ENCODE data around the gene PAFAH2. TPM values are rescaled to one million over a fixed set of nuclear protein-coding genes. Genes with fewer than 3 reads are reported as not detected.

The PAFAH2 gene
- total and polyA plus RNA-seq, 2 of the 8 experiments (the other 6 are each of a cell fraction or from before 2014, with no cell fraction given), result 7.7 to 9.3 TPM

DNA sequence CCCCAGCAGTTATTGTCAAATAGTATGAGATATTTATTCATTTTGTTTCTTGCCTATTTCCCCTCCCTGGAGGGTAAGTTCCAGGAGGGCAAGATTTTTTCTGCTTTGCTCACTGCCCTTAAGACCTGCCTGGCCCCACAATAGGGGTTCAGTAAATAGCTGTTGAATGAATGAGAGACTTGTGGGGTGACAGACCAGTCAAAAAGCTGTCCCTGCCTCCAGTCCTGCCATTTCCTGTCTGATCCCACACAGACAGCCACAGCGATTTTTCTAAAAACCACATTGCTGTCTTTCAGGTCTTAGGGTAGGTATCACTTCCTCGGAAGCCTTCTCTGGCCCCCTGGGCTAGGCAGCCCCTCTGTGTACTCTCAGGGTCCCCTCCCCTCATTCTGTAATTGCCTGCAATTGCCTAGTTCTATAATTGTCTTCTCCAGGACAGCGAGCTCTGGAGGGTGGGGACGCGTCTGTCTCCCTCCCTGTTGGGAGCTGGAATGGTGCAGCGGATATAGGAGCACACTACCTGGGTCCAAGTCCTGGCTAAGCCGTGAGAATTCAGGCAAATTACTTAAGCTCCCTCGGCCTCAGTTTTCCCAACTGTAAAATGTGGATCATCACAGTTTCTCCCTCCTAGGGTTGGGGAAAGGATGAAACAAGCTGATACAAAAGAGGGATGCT is 21.9 kb upstream of the PAFAH2 start:
- 80% methylated on average over 8 of the region's 8 CpGs; no CpG with 5 or more reads in 1 of the 2 experiments for WGBS, 2 experiments (ENCODE audit: extremely low coverage in 1 of 2, insufficient coverage in 1 of 2, insufficient read length in 1 of 2, insufficient replicate concordance in 2 of 2, low coverage in 1 of 2, low lambda C conversion rate in 2 of 2, missing lambda C conversion rate in 1 of 2)
- H3K79me1 ChIP-seq (ENCODE audit: low read depth, low read length), result no peaks in the 10 kb centered on the region
- ChIA-PET POLR2A (ENCODE audit: partially characterized antibody) (no interaction called here), CTCF (ENCODE audit: partially characterized antibody) (interaction anchor here (0.6 to 6.4 kb wide), 12 partner anchors 10 to 209 kb away, joined by 3 to 46 read pairs (median 4); no protein-coding TSS in a partner anchor)
- no peaks in the 10 kb centered on the region for H3K27me3 ChIP-seq (replicated peaks in 1 of 4; ENCODE audit: control insufficient read depth in 3 of 4, extremely low read depth in 1 of 4, insufficient read depth in 3 of 4, low read length in 3 of 4)
- H3K9ac ChIP-seq (replicated peaks in 1 of 4; ENCODE audit: extremely low read depth in 1 of 4, low read depth in 3 of 4, low read length in 3 of 4), result no peak overlapping the region
- peaks cover 3% of the 10 kb centered on the region; the same call in 1 of the 2 replicates for H3K23me2 ChIP-seq (ENCODE audit: low read depth, low read length)
- no peak for FAIRE-seq
- H2BK120ac ChIP-seq (replicated peaks; ENCODE audit: low read depth, low read length), result no peak overlapping the region
- no peak overlapping the region for H2BK5ac ChIP-seq (ENCODE audit: low read depth, low read length)
- H4K8ac ChIP-seq (ENCODE audit: extremely low read depth, insufficient read depth, low read length), result no peak overlapping the region
- H3K36me3 ChIP-seq (ENCODE audit: control insufficient read depth in 2 of 4, insufficient read depth in 4 of 4, low read length in 3 of 4), result no peaks in the 10 kb centered on the region
- H2AK5ac ChIP-seq (ENCODE audit: low read depth, low read length), result no peak overlapping the region
- H3K79me2 ChIP-seq (ENCODE audit: control insufficient read depth in 1 of 2, insufficient read depth in 2 of 2, low read length in 2 of 2), result no peaks in the 10 kb centered on the region
- H3K4me3 ChIP-seq (ENCODE audit: extremely low read depth in 1 of 4, insufficient read depth in 2 of 4, low read depth in 3 of 4, low read length in 4 of 4), result no peak overlapping the region
- peaks cover 0 to 19% (median 12%) of the 10 kb centered on the region in 4 experiments; a peak in 6 of 7 replicates for H3K4me1 ChIP-seq (replicated peaks in 1 of 4; ENCODE audit: control insufficient read depth in 3 of 4, insufficient read depth in 4 of 4, low read length in 3 of 4)
- no peak overlapping the region for H3K27ac ChIP-seq (ENCODE audit: low read depth, low read length)
- H4K91ac ChIP-seq (replicated peaks; ENCODE audit: insufficient read length, low read length), result no peak overlapping the region
- H2AFZ ChIP-seq (ENCODE audit: low read length), result no peak overlapping the region
- H2BK15ac ChIP-seq (ENCODE audit: low read length), result no peak overlapping the region
- no peaks in the 10 kb centered on the region for H4K20me1 ChIP-seq (replicated peaks in 1 of 2; ENCODE audit: control insufficient read depth in 1 of 2, insufficient read depth in 2 of 2, low read length in 2 of 2)
- H3K14ac ChIP-seq (ENCODE audit: insufficient read length), result no peak overlapping the region
- no peak overlapping the region for H3K18ac ChIP-seq (ENCODE audit: extremely low read depth, low read length)
- no peak overlapping the region; the same call in 1 of the 2 replicates for H2BK12ac ChIP-seq (ENCODE audit: low read depth, low read length)
- no peak overlapping the region for H3K56ac ChIP-seq (replicated peaks; ENCODE audit: insufficient read length, low read depth, low read length)
- no peak overlapping the region for H3K23ac ChIP-seq (ENCODE audit: insufficient read length)
- no peak for DNase-seq (ENCODE audit: low read depth in 1 of 2, low spot score in 2 of 2)
- no peak overlapping the region for H4K5ac ChIP-seq (ENCODE audit: insufficient read length, low read depth, low read length)
- no peak overlapping the region for H2BK20ac ChIP-seq (ENCODE audit: low read length)
- H3K9me3 ChIP-seq (ENCODE audit: insufficient read depth in 2 of 2, low read depth in 1 of 2, low read length in 1 of 2), result no peaks in the 10 kb centered on the region
- no peak overlapping the region for H3K4ac ChIP-seq (replicated peaks; ENCODE audit: insufficient read length, low read depth, low read length)
- no peak overlapping the region for H3K4me2 ChIP-seq (ENCODE audit: insufficient read depth in 1 of 2, low read depth in 2 of 2, low read length in 2 of 2)
- TF ChIP-seq KDM4A (IDR thresholded peaks at IDR 0.05; ENCODE audit: low read depth, low read length, severe bottlenecking), result no peak
- TF ChIP-seq JUND (IDR thresholded peaks at IDR 0.05; ENCODE audit: low read length), result no peak
- TF ChIP-seq POLR2AphosphoS5 (IDR thresholded peaks at IDR 0.05; ENCODE audit: low read depth, low read length), result no peak
- TF ChIP-seq TAF1 (IDR thresholded peaks at IDR 0.05; ENCODE audit: low read depth, low read length), result no peak
- TF ChIP-seq TAF7 (optimal IDR thresholded peaks at IDR 0.05; ENCODE audit: borderline replicate concordance, low read depth, low read length), result no peak
- TF ChIP-seq BACH1 (IDR thresholded peaks at IDR 0.05; ENCODE audit: low read length), result no peak
- no peak for TF ChIP-seq EP300 (IDR thresholded peaks at IDR 0.05; ENCODE audit: borderline replicate concordance in 1 of 2, low read depth in 2 of 2, low read length in 2 of 2)
- TF ChIP-seq RXRA (IDR thresholded peaks at IDR 0.05; ENCODE audit: insufficient read depth, low read depth, low read length), result no peak
- TF ChIP-seq CBX8 (IDR thresholded peaks at IDR 0.05; ENCODE audit: borderline replicate concordance, low read depth, low read length), result no peak

Measured in H1 (cell line).